Measurements from ENCODE around the gene GAS2L1.

GAS2L1 gene

DNA sequence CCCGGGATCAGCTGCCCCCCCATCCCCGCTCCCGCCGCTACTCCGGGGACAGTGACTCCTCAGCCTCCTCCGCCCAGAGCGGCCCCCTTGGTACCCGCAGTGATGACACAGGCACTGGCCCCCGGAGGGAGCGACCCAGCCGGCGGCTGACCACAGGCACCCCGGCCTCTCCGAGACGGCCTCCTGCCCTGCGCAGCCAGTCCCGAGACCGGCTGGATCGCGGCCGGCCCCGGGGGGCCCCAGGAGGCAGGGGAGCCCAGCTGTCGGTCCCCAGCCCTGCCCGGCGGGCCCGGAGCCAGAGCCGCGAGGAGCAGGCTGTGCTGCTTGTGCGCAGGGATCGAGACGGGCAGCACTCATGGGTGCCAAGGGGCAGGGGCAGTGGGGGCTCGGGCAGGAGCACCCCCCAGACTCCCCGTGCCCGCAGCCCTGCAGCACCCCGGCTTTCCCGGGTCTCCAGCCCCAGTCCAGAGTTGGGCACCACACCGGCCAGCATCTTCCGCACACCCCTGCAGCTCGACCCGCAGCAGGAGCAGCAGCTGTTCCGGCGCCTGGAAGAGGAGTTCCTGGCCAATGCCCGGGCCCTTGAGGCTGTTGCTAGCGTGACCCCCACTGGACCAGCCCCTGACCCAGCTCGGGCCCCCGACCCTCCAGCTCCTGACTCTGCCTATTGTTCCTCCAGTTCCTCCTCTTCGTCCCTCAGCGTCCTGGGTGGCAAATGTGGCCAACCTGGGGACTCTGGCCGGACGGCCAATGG lies 5.2 kb downstream of the GAS2L1 start:
- no peaks in the 10 kb centered on the region for H3K36me3 ChIP-seq (ENCODE audit: control insufficient read depth, insufficient read depth, low read length, severe bottlenecking)
- H3K9me3 ChIP-seq (ENCODE audit: control insufficient read depth, low read length) = no peaks in the 10 kb centered on the region
- peaks cover 20% of the 10 kb centered on the region for H3K27me3 ChIP-seq (replicated peaks; ENCODE audit: control insufficient read depth, insufficient read depth, low read length)
- DNase-seq (ENCODE audit: low read depth) = no peak
- peak overlapping the region; percentile 64 for H3K9ac ChIP-seq (ENCODE audit: low read length)
- peaks cover 34% of the 10 kb centered on the region for H3K4me1 ChIP-seq (ENCODE audit: control insufficient read depth, insufficient read depth, low read length)
- peak overlapping the region; percentile 44 for H3K4me3 ChIP-seq (ENCODE audit: low read length)

DNA sequence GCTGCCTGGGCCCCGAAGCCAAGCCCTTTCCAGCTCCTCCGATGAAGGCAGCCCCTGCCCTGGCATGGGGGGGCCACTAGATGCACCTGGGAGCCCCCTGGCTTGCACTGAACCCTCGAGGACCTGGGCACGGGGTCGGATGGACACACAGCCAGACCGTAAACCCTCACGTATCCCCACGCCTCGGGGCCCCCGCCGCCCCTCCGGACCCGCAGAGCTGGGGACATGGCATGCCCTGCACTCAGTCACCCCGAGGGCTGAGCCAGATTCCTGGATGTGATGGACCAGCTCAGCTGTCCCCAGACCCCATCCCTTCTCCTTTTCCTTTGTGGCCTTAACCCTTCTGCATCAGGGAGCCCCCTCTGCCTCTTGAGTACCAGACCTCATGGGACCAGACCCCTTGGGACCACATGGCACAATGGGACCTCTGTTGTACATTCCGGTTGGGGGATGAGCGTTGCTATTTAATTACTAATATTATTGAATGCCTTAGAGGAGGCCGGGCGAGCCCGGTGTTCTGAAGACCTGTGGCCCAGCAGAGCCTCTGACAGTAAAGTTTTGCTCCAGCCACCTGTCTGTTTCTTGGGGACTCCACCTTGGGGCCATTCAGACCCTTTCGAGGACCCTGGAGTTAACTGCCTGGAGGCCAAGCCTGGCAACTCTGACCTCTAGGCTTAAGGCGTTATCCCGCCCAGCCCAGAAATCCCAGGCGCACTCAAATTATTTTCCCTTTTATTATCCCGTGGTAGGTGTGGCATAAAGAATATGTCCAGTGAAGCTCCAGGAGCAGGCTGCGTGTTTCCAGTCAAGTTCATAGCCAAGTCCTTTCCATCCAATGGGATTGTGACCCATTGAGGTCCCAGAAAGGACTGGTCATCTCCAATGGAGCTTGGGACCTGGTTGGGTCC lies 6.0 kb downstream of the GAS2L1 start:
- Histone ChIP-seq H3K9me3 (ENCODE audit: control insufficient read depth, low read length) (no peaks in the 10 kb centered on the region), H3K27me3 (replicated peaks; ENCODE audit: control insufficient read depth, insufficient read depth, low read length) (peaks cover 24% of the 10 kb centered on the region), H3K4me3 (ENCODE audit: low read length) (no peak overlapping the region), H3K4me1 (ENCODE audit: control insufficient read depth, insufficient read depth, low read length) (peaks cover 32% of the 10 kb centered on the region), H3K9ac (ENCODE audit: low read length) (no peak overlapping the region), H3K36me3 (ENCODE audit: control insufficient read depth, insufficient read depth, low read length, severe bottlenecking) (no peaks in the 10 kb centered on the region)
- no peak for DNase-seq (ENCODE audit: low read depth)

DNA sequence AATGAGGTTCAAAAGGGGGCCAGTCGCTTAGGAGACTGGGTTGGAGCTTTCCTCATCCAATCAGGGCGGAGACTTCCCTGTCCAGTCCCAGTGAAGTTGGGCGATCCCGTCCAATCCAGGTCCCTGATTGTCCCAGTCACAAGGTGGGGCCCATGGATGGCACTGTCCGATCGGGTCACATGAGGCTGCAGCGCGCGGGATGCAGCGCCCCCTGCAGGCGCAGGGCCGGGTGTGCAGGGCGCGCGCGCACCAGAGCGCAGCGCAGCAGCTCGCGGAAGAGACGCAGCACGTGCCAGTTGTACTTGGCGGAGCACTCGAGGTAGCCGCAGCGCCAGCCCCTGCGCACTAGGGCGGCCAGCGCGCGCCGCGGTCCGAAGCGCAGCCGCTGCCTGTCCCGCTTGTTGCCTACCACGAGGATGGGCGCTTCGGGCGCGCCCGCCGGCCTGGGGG lies 6.7 kb downstream of the GAS2L1 start:
- peaks cover 24% of the 10 kb centered on the region for H3K27me3 ChIP-seq (replicated peaks; ENCODE audit: control insufficient read depth, insufficient read depth, low read length)
- H3K4me1 ChIP-seq (ENCODE audit: control insufficient read depth, insufficient read depth, low read length) = peaks cover 27% of the 10 kb centered on the region
- H3K36me3 ChIP-seq (ENCODE audit: control insufficient read depth, insufficient read depth, low read length, severe bottlenecking) = no peaks in the 10 kb centered on the region
- H3K9me3 ChIP-seq (ENCODE audit: control insufficient read depth, low read length) = no peaks in the 10 kb centered on the region
- no peak for DNase-seq (ENCODE audit: low read depth)
- H3K9ac ChIP-seq (ENCODE audit: low read length) = no peak overlapping the region
- no peak overlapping the region for H3K4me3 ChIP-seq (ENCODE audit: low read length)

DNA sequence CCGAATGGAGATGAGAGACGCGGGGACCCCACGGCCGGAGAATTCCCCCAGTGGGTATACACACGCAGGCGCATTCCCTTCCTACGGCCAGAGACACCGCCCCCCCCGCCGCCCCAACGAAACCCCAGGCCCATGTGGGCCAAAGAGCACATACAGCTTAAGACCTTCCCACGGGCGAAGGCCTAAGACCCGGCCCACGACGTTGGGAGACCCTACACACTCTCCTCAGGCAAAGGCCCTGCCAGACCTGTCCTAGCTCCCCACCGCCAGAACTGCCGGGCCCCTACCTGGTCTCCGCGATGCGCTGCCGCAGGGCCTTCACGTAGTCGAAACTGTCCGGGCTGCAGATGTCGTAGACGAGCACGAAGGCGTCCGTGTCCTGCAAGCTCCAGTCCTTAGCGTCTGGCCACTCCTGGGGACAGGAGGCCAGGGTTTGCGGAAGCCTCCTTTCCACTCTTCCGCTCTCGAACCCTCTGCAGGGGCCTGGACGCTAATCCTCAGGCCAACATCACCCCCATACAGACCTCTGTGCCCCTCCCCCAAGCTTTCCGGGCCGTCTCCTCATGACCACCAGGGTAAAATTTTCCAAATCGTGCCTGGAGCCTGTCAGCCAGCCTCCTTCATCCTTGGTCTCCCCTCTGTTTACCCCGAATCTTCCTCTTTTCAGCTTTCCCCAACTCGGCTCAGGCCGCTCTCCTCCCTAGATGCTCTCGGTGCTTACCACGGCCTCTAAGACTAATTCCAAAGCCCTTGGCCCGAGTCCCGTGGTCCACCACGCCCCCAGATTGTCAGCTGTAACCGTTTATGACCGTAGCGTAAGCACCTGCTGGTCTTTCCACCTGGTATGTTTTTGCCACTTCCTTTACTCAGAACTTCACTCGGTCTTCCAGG lies 7.4 kb downstream of the GAS2L1 start:
- peaks cover 24% of the 10 kb centered on the region for H3K27me3 ChIP-seq (replicated peaks; ENCODE audit: control insufficient read depth, insufficient read depth, low read length)
- peaks cover 20% of the 10 kb centered on the region for H3K4me1 ChIP-seq (ENCODE audit: control insufficient read depth, insufficient read depth, low read length)
- DNase-seq (ENCODE audit: low read depth) = no peak
- no peaks in the 10 kb centered on the region for H3K36me3 ChIP-seq (ENCODE audit: control insufficient read depth, insufficient read depth, low read length, severe bottlenecking)
- H3K4me3 ChIP-seq (ENCODE audit: low read length) = no peak overlapping the region
- no peaks in the 10 kb centered on the region for H3K9me3 ChIP-seq (ENCODE audit: control insufficient read depth, low read length)
- H3K9ac ChIP-seq (ENCODE audit: low read length) = no peak overlapping the region

DNA sequence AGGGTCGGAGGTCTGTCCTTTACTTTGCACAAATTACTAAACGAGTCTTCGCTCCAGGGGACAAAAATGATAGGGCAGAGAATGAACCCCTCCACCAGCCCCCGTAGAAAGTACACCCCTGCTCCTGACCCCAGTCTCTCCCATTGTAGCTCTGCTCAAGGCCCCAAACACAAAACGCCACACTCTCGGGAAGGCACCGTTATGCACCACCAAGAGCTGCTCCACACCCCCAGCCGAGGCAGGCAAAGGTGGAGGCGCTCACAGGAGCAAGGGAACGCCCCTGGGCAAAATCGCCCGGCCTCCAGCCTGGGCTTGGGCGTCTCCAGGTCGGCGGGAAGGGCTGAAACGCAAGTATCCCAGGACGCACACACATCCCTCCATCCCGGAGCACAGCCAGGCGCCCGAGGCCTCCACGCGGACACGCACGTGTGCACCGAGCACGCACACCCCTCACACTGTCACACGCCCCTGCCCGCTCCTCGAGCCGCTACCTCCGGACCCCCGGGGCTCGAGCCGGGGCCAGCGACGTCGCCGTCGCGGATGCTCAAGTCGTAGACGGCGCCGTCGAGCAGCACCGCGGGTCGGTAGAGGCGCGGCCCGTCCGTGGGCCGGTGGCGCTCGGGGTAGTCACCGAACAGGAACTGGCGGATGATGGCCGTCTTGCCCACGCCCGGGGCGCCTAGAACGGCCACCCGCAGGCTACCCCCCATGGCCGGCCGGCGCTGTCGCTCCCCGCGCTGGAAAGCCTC lies 8.3 kb downstream of the GAS2L1 start:
- H3K4me3 ChIP-seq (ENCODE audit: low read length) = no peak overlapping the region
- H3K27me3 ChIP-seq (replicated peaks; ENCODE audit: control insufficient read depth, insufficient read depth, low read length) = peaks cover 24% of the 10 kb centered on the region
- peaks cover 12% of the 10 kb centered on the region for H3K4me1 ChIP-seq (ENCODE audit: control insufficient read depth, insufficient read depth, low read length)
- no peaks in the 10 kb centered on the region for H3K9me3 ChIP-seq (ENCODE audit: control insufficient read depth, low read length)
- no peaks in the 10 kb centered on the region for H3K36me3 ChIP-seq (ENCODE audit: control insufficient read depth, insufficient read depth, low read length, severe bottlenecking)
- no peak overlapping the region for H3K9ac ChIP-seq (ENCODE audit: low read length)
- DNase-seq (ENCODE audit: low read depth) = peak; percentile 17

DNA sequence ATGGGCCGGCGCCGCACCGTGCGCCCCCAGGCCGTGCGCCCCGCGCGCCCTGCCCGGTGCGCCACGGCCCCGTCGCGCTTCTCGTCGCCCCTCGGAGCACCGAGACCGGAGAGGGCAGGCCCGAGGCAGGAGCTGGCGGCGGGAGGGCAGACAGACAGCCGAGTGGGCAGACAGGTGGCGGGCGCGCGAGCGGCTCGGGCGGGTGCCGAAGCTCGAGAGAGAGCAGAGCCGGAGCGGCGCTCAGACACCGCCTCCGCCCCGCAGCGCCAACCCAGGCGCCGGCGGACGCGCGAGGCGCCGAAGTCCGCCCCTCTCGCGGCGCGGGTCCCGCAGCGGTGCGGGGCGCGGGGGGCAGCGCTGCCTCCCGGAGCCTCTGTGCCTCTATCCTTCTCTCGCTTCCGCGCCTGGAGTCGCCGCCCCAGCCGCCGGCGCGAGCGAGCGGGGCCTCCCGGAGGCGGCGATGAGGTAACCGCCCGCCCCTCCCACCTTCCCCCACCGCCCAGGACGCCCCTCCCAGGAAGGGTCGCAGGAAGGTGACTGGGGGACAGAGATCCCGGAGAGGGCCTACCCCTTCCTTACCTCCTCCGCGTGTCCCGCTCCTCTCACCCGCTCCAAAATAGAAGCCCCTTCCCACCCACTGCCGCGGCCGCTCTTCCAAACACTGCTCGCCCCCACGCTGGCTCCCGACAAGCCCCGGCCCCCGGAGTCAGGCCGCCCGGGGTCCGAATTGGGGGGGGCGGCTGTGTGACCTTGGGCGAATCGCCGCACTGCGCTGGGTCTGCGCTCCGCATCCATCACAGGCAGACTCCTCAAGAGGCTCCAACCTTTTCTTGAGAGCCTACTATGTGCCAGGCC lies 9.1 kb downstream of the GAS2L1 start, which contains the start of gene RASL10A:
RASL10A (minus strand) TSS at position 412 of the 855 bp plus-strand sequence. CDS start 451 bp downstream, outside the sequence.
- Histone ChIP-seq H3K4me1 (ENCODE audit: control insufficient read depth, insufficient read depth, low read length) (peaks cover 9% of the 10 kb centered on the region), H3K27me3 (replicated peaks; ENCODE audit: control insufficient read depth, insufficient read depth, low read length) (peaks cover 24% of the 10 kb centered on the region), H3K9me3 (ENCODE audit: control insufficient read depth, low read length) (no peaks in the 10 kb centered on the region), H3K4me3 (ENCODE audit: low read length) (no peak within 1 kb of the TSS), H3K36me3 (ENCODE audit: control insufficient read depth, insufficient read depth, low read length, severe bottlenecking) (no peaks in the 10 kb centered on the region), H3K9ac (ENCODE audit: low read length) (no peak within 1 kb of the TSS)
- peak; percentile 46 for DNase-seq (ENCODE audit: low read depth)

DNA sequence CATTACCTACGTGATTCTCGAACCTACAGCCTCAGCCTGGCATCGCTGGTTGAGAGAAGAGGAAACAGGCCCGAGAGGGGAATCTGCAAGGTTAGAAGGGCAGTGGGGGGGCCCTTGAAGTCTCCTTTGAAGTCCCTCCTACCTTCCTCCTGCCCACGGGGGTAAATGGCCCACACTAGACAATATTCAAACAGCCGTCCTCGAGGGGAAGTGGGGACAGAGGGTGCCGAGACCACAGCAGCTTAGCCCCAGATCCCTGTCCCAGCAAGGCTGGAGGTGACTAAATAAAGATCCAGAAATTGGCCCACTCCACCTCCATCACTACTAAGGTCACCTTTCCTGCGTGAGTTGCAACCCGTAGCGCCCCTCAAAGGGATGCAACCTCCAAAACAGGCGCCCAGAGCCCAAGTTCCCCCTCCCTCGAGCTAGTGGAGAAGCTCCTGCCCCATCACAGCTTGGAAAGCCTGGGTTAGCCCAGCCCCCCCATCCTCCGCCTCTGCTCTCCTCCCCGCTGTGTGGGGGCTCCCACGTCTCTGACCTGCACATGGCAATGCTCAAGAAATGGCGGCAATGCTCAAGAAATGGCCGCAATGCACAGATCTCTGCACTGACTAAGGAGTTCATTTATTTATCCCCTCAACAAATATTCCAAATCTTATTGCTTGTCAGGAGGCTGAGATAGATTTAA lies 9.8 kb downstream of the GAS2L1 start:
- no peak for DNase-seq (ENCODE audit: low read depth)
- H3K9ac ChIP-seq (ENCODE audit: low read length) = no peak overlapping the region
- H3K36me3 ChIP-seq (ENCODE audit: control insufficient read depth, insufficient read depth, low read length, severe bottlenecking) = no peaks in the 10 kb centered on the region
- no peaks in the 10 kb centered on the region for H3K9me3 ChIP-seq (ENCODE audit: control insufficient read depth, low read length)
- H3K4me3 ChIP-seq (ENCODE audit: low read length) = no peak overlapping the region
- H3K4me1 ChIP-seq (ENCODE audit: control insufficient read depth, insufficient read depth, low read length) = peaks cover 3% of the 10 kb centered on the region
- H3K27me3 ChIP-seq (replicated peaks; ENCODE audit: control insufficient read depth, insufficient read depth, low read length) = peaks cover 24% of the 10 kb centered on the region

DNA sequence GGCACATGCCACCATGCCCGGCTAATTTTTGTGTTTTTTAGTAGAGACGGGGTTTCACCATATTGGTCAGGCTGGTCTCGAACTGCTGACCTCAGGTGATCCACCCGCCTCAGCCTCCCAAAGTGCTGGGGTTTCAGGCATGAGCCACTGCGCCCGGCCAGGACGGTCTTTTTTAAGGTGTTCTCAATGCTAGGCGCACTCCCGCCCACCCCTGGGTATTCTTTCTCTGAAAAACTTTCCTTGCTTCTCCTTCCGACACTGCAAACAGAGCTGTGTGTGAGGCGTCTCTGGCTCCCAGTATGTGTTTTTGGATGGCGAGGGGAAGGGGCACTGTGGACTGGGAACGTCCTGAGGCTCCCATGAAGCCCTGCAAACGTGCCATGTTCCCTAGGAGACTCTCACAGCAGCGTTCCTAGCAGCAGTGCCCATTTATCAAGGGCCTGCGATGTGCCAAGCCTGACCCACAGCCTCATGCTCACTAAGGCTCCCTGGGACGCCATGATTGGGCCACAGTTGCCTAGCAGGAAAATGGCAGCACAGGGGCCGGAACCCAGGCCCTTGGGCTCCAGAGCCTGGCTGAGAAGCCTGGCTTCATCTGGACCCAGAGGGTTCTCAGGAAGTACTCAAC lies 11.5 kb downstream of the GAS2L1 start:
- Histone ChIP-seq H3K4me1 (ENCODE audit: control insufficient read depth, insufficient read depth, low read length) (peaks cover 3% of the 10 kb centered on the region), H3K27me3 (replicated peaks; ENCODE audit: control insufficient read depth, insufficient read depth, low read length) (peaks cover 24% of the 10 kb centered on the region), H3K9ac (ENCODE audit: low read length) (no peak overlapping the region), H3K9me3 (ENCODE audit: control insufficient read depth, low read length) (no peaks in the 10 kb centered on the region), H3K4me3 (ENCODE audit: low read length) (no peak overlapping the region), H3K36me3 (ENCODE audit: control insufficient read depth, insufficient read depth, low read length, severe bottlenecking) (no peaks in the 10 kb centered on the region)
- DNase-seq (ENCODE audit: low read depth) = no peak

DNA sequence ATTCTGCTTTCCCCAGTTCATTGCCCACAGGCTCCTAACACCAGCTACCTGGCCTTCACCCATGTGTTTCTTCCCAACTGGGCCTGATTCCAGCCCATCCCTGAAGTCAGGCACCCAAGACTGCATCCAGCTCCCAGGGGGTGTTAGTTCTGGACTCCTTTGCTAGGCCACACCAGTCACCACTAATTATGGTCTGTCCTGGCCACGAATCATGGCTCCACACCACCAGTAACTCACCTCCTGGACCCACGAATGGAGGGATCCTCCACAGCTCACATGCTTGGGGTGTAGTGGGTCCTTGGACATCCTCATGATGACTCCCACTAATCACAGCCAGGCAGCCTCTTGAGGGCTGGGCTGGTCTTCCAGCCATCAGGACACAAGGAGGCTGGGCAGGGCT lies 12.6 kb downstream of the GAS2L1 start:
- H3K27me3 ChIP-seq (replicated peaks; ENCODE audit: control insufficient read depth, insufficient read depth, low read length) = peaks cover 20% of the 10 kb centered on the region
- DNase-seq (ENCODE audit: low read depth) = no peak
- no peak overlapping the region for H3K4me3 ChIP-seq (ENCODE audit: low read length)
- no peaks in the 10 kb centered on the region for H3K36me3 ChIP-seq (ENCODE audit: control insufficient read depth, insufficient read depth, low read length, severe bottlenecking)
- no peaks in the 10 kb centered on the region for H3K9me3 ChIP-seq (ENCODE audit: control insufficient read depth, low read length)
- no peak overlapping the region for H3K9ac ChIP-seq (ENCODE audit: low read length)
- H3K4me1 ChIP-seq (ENCODE audit: control insufficient read depth, insufficient read depth, low read length) = no peaks in the 10 kb centered on the region

Data from adipocyte (in vitro differentiated cells).